ENCODE results near the gene TULP1.

The TULP1 gene

GRCh38 chr6:35451354-35452182 lies 61.1 kb downstream of the TULP1 start:
- TF ChIP-seq FOXM1 (IDR thresholded peaks at IDR 0.05; ENCODE audit: borderline replicate concordance, low read depth) (no peak), RAD21 (IDR thresholded peaks at IDR 0.05; ENCODE audit: low read depth) (no peak), ZBTB7A (IDR thresholded peaks at IDR 0.05; ENCODE audit: low read depth) (peak; percentile 16; the same call in 1 of the 2 replicates), NFIC (IDR thresholded peaks at IDR 0.05) (peak; percentile 26; the same call in 1 of the 2 replicates), USF1 (IDR thresholded peaks at IDR 0.05) (no peak), TCF12 (IDR thresholded peaks at IDR 0.05; ENCODE audit: low read depth) (no peak), CREB1 (IDR thresholded peaks at IDR 0.05; ENCODE audit: low read depth) (no peak), TAF1 (IDR thresholded peaks at IDR 0.05; ENCODE audit: low read depth) (no peak), EGR1 (IDR thresholded peaks at IDR 0.05) (peak; percentile 49), YY1 (IDR thresholded peaks at IDR 0.05; ENCODE audit: low read depth) (no peak), TEAD4 (IDR thresholded peaks at IDR 0.05) (no peak)

GRCh38 chr6:35449287-35449881 lies 63.3 kb downstream of the TULP1 start:
- TF ChIP-seq RAD21 (IDR thresholded peaks at IDR 0.05; ENCODE audit: low read depth) = peak; percentile 94
- TF ChIP-seq TAF1 (IDR thresholded peaks at IDR 0.05; ENCODE audit: low read depth) = no peak

- no peak for TF ChIP-seq TAF1 (IDR thresholded peaks at IDR 0.05; ENCODE audit: low read depth)
- no peak for TF ChIP-seq EGR1 (IDR thresholded peaks at IDR 0.05)
- TF ChIP-seq CREB1 (IDR thresholded peaks at IDR 0.05; ENCODE audit: low read depth) = no peak
- no peak for TF ChIP-seq FOXM1 (IDR thresholded peaks at IDR 0.05; ENCODE audit: borderline replicate concordance, low read depth)
- TF ChIP-seq ZBTB7A (IDR thresholded peaks at IDR 0.05; ENCODE audit: low read depth) = no peak
- TF ChIP-seq RAD21 (IDR thresholded peaks at IDR 0.05; ENCODE audit: low read depth) = no peak
- no peak for TF ChIP-seq MAX (IDR thresholded peaks at IDR 0.05)
- TF ChIP-seq CEBPB (IDR thresholded peaks at IDR 0.05) = no peak
Measured at GRCh38 chr6:35448191-35448590, 64.5 kb downstream of the TULP1 start.

All from Ishikawa (cell line).